WTC11 (cell line): ENCODE measurements around the gene PTPRN2. TPM values are rescaled to one million over a fixed set of nuclear protein-coding genes. Genes with fewer than 3 reads are reported as not detected.

Experiments used
- ATAC-seq: fragments of 200-7000 bp; cut with Tn5 transposase; 2 replicates; pipeline ENCODE4 v1.10.0; 2021; ENCODE audit warnings: mild to moderate bottlenecking, moderate library complexity
- CTCF ChIA-PET: fragments of 300-600 bp; sonication (Branson Sonifier 250); formaldehyde crosslinking; loops from one replicate; lab custom pipeline; 2021; ENCODE audit warnings: antibody characterized with exemption; lab: Charles Lee
- POLR2A ChIA-PET: fragments of 350-600 bp; sonication (Branson Sonifier 250); formaldehyde crosslinking; loops from one replicate; lab custom pipeline; 2021; ENCODE audit warnings: antibody characterized with exemption; lab: Charles Lee
- DNase-seq: peaks from one replicate; pipeline ENCODE4 v3.0.0; 2021; ENCODE audit warnings: low spot score
- H3K27ac Mint-ChIP-seq: 2 replicates; pipeline ENCODE4 v1.8.0; 2021; ENCODE audit warnings: mixed read lengths
- H3K27me3 Mint-ChIP-seq: 2 replicates; pipeline ENCODE4 v1.8.0; 2021; ENCODE audit warnings: low read depth, mild to moderate bottlenecking, moderate library complexity, mixed read lengths
- H3K36me3 Mint-ChIP-seq: 2 replicates; pipeline ENCODE4 v1.8.0; 2021; ENCODE audit warnings: mixed read lengths
- H3K4me1 Mint-ChIP-seq: 2 replicates; pipeline ENCODE4 v1.8.0; 2022; ENCODE audit warnings: mixed read lengths
- H3K4me3 Mint-ChIP-seq: 2 replicates; pipeline ENCODE4 v1.8.0; 2021; ENCODE audit warnings: mild to moderate bottlenecking, moderate library complexity, mixed read lengths
- H3K9me3 Mint-ChIP-seq: 2 replicates; pipeline ENCODE4 v1.8.0; 2021; ENCODE audit warnings: mixed read lengths
- AR ChIP-seq: fragments of 250-450 bp; sonication (Bioruptor Pico); IDR thresholded peaks from 2 replicates; pipeline ENCODE4 v1.9.0; 2021; ENCODE audit warnings: mild to moderate bottlenecking
- ATF2 ChIP-seq: sonication (generic); formaldehyde crosslinking; IDR thresholded peaks from 2 replicates; pipeline ENCODE4 v1.8.1; 2022; ENCODE audit warnings: low read depth, missing genetic modification reagents, borderline replicate concordance
- E2F4 ChIP-seq: sonication (generic); formaldehyde crosslinking; IDR thresholded peaks from 2 replicates; pipeline ENCODE4 v1.8.1; 2022; ENCODE audit warnings: low read depth, mild to moderate bottlenecking, moderate library complexity, missing genetic modification reagents, borderline replicate concordance
- GTF2I ChIP-seq: fragments of 250-450 bp; sonication (Bioruptor Pico); conservative IDR thresholded peaks from 2 replicates; pipeline ENCODE4 v1.4.0; 2021; ENCODE audit warnings: mild to moderate bottlenecking
- HMGA2 ChIP-seq: fragments of 250-450 bp; sonication (Bioruptor Pico); IDR thresholded peaks from 2 replicates; pipeline ENCODE4 v1.4.0; 2021; ENCODE audit warnings: mild to moderate bottlenecking, moderate library complexity
- IRF2 ChIP-seq: sonication (generic); formaldehyde crosslinking; IDR thresholded peaks from 2 replicates; pipeline ENCODE4 v1.8.0; 2022; ENCODE audit warnings: low read depth, missing genetic modification reagents, borderline replicate concordance
- NFATC4 ChIP-seq: fragments of 250-450 bp; sonication (Bioruptor Pico); IDR thresholded peaks from 2 replicates; pipeline ENCODE4 v1.9.0; 2021; ENCODE audit warnings: mild to moderate bottlenecking
- NR2C2 ChIP-seq: sonication (generic); formaldehyde crosslinking; IDR thresholded peaks from 2 replicates; pipeline ENCODE4 v1.8.0; 2022; ENCODE audit warnings: mild to moderate bottlenecking, missing genetic modification reagents
- OVOL2 ChIP-seq: fragments of 250-450 bp; sonication (Bioruptor Pico); IDR thresholded peaks from 2 replicates; pipeline ENCODE4 v1.9.0; 2021; ENCODE audit warnings: mild to moderate bottlenecking, borderline replicate concordance
- PRRX2 ChIP-seq: fragments of 250-450 bp; sonication (Bioruptor Pico); IDR thresholded peaks from 2 replicates; pipeline ENCODE4 v1.8.0; 2021; ENCODE audit warnings: mild to moderate bottlenecking
- SMAD3 ChIP-seq: sonication (generic); formaldehyde crosslinking; IDR thresholded peaks from 2 replicates; pipeline ENCODE4 v1.8.0; 2022; ENCODE audit warnings: missing genetic modification reagents, mild to moderate bottlenecking, borderline replicate concordance
- SMAD4 ChIP-seq: sonication (generic); formaldehyde crosslinking; IDR thresholded peaks from 2 replicates; pipeline ENCODE4 v1.8.0; 2022; ENCODE audit warnings: mild to moderate bottlenecking, missing genetic modification reagents
- TCF7 ChIP-seq: sonication (generic); formaldehyde crosslinking; IDR thresholded peaks from 2 replicates; pipeline ENCODE4 v1.8.0; 2022; ENCODE audit warnings: mild to moderate bottlenecking, low read depth, missing genetic modification reagents, moderate library complexity
- total RNA-seq: library from RNA; stranded (reverse); gene quantifications from 3 replicates; pipeline ENCODE4 v1.2.3, GENCODE V29; 2021
- TF ChIP-seq, protein P1 (sequence below): sonication (generic); formaldehyde crosslinking; IDR thresholded peaks from 2 replicates; pipeline ENCODE4 v1.8.0; 2022; ENCODE audit warnings: missing genetic modification reagents
- TF ChIP-seq, protein P2 (sequence below): fragments of 250-450 bp; sonication (Bioruptor Pico); IDR thresholded peaks from 2 replicates; pipeline ENCODE4 v1.9.0; 2021; ENCODE audit warnings: mild to moderate bottlenecking
- TF ChIP-seq, protein P3 (sequence below): sonication (generic); formaldehyde crosslinking; IDR thresholded peaks from 2 replicates; pipeline ENCODE4 v1.8.0; 2022; ENCODE audit warnings: mild to moderate bottlenecking, missing genetic modification reagents
- TF ChIP-seq, protein P4 (sequence below): sonication (generic); formaldehyde crosslinking; IDR thresholded peaks from 2 replicates; pipeline ENCODE4 v1.8.0; 2023; ENCODE audit warnings: mild to moderate bottlenecking, missing genetic modification reagents
- TF ChIP-seq, protein P5 (sequence below): sonication (generic); formaldehyde crosslinking; IDR thresholded peaks from 2 replicates; pipeline ENCODE4 v1.8.0; 2022; ENCODE audit warnings: mild to moderate bottlenecking, missing genetic modification reagents
- TF ChIP-seq, protein P6 (sequence below): sonication (generic); formaldehyde crosslinking; IDR thresholded peaks from 2 replicates; pipeline ENCODE4 v1.8.1; 2022; ENCODE audit warnings: mild to moderate bottlenecking, moderate library complexity, missing genetic modification reagents
- TF ChIP-seq, protein P7 (sequence below): sonication (generic); formaldehyde crosslinking; IDR thresholded peaks from 2 replicates; pipeline ENCODE4 v1.8.0; 2023; ENCODE audit warnings: missing genetic modification reagents

Gene PTPRN2
- total RNA-seq, 1 experiment from 2014 or later, result 4.7 TPM

- TF ChIP-seq, protein P1, sequence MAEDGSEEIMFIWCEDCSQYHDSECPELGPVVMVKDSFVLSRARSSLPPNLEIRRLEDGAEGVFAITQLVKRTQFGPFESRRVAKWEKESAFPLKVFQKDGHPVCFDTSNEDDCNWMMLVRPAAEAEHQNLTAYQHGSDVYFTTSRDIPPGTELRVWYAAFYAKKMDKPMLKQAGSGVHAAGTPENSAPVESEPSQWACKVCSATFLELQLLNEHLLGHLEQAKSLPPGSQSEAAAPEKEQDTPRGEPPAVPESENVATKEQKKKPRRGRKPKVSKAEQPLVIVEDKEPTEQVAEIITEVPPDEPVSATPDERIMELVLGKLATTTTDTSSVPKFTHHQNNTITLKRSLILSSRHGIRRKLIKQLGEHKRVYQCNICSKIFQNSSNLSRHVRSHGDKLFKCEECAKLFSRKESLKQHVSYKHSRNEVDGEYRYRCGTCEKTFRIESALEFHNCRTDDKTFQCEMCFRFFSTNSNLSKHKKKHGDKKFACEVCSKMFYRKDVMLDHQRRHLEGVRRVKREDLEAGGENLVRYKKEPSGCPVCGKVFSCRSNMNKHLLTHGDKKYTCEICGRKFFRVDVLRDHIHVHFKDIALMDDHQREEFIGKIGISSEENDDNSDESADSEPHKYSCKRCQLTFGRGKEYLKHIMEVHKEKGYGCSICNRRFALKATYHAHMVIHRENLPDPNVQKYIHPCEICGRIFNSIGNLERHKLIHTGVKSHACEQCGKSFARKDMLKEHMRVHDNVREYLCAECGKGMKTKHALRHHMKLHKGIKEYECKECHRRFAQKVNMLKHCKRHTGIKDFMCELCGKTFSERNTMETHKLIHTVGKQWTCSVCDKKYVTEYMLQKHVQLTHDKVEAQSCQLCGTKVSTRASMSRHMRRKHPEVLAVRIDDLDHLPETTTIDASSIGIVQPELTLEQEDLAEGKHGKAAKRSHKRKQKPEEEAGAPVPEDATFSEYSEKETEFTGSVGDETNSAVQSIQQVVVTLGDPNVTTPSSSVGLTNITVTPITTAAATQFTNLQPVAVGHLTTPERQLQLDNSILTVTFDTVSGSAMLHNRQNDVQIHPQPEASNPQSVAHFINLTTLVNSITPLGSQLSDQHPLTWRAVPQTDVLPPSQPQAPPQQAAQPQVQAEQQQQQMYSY (CRISPR knock-in tag), result no peak
- TF ChIP-seq NR2C2 (CRISPR knock-in tag) (no peak), AR (CRISPR knock-in tag) (no peak)
Observed at GRCh38 chr7:157514306-157514705, 1073.3 kb downstream of the PTPRN2 start (continued).

GRCh38 chr7:157513682-157514081 lies 1073.9 kb downstream of the PTPRN2 start:
- peaks cover 4% of the 10 kb centered on the region; the same call in 1 of the 2 replicates for H3K4me1 Mint-ChIP-seq
- ATAC-seq, result no peak
- peaks cover 42% of the 10 kb centered on the region for H3K27me3 Mint-ChIP-seq
- no peak overlapping the region for H3K27ac Mint-ChIP-seq
- DNase-seq, result no peak
- ChIA-PET POLR2A (no interaction called here), CTCF (no interaction called here)
- H3K36me3 Mint-ChIP-seq, result 0 out of 2 replicates have a peak, but pooled peaks cover 2% of the 10 kb centered on the region
- peaks cover 7% of the 10 kb centered on the region for H3K9me3 Mint-ChIP-seq
- H3K4me3 Mint-ChIP-seq, result no peak overlapping the region
- TF ChIP-seq, protein P2, sequence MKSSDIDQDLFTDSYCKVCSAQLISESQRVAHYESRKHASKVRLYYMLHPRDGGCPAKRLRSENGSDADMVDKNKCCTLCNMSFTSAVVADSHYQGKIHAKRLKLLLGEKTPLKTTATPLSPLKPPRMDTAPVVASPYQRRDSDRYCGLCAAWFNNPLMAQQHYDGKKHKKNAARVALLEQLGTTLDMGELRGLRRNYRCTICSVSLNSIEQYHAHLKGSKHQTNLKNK (CRISPR knock-in tag), result no peak
- TF ChIP-seq, protein P3, sequence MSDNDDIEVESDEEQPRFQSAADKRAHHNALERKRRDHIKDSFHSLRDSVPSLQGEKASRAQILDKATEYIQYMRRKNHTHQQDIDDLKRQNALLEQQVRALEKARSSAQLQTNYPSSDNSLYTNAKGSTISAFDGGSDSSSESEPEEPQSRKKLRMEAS (CRISPR knock-in tag), result no peak
- TF ChIP-seq SMAD3 (CRISPR knock-in tag) (no peak), PRRX2 (no peak), NFATC4 (no peak), IRF2 (no peak), SMAD4 (CRISPR knock-in tag) (no peak), NR2C2 (CRISPR knock-in tag) (no peak), E2F4 (CRISPR knock-in tag) (no peak), ATF2 (CRISPR knock-in tag) (no peak), TCF7 (no peak), OVOL2 (CRISPR knock-in tag) (no peak), GTF2I (CRISPR knock-in tag) (no peak), HMGA2 (no peak)
- TF ChIP-seq, protein P4, sequence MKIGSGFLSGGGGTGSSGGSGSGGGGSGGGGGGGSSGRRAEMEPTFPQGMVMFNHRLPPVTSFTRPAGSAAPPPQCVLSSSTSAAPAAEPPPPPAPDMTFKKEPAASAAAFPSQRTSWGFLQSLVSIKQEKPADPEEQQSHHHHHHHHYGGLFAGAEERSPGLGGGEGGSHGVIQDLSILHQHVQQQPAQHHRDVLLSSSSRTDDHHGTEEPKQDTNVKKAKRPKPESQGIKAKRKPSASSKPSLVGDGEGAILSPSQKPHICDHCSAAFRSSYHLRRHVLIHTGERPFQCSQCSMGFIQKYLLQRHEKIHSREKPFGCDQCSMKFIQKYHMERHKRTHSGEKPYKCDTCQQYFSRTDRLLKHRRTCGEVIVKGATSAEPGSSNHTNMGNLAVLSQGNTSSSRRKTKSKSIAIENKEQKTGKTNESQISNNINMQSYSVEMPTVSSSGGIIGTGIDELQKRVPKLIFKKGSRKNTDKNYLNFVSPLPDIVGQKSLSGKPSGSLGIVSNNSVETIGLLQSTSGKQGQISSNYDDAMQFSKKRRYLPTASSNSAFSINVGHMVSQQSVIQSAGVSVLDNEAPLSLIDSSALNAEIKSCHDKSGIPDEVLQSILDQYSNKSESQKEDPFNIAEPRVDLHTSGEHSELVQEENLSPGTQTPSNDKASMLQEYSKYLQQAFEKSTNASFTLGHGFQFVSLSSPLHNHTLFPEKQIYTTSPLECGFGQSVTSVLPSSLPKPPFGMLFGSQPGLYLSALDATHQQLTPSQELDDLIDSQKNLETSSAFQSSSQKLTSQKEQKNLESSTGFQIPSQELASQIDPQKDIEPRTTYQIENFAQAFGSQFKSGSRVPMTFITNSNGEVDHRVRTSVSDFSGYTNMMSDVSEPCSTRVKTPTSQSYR (CRISPR knock-in tag), result no peak
- TF ChIP-seq, protein P5, sequence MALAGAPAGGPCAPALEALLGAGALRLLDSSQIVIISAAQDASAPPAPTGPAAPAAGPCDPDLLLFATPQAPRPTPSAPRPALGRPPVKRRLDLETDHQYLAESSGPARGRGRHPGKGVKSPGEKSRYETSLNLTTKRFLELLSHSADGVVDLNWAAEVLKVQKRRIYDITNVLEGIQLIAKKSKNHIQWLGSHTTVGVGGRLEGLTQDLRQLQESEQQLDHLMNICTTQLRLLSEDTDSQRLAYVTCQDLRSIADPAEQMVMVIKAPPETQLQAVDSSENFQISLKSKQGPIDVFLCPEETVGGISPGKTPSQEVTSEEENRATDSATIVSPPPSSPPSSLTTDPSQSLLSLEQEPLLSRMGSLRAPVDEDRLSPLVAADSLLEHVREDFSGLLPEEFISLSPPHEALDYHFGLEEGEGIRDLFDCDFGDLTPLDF, result no peak
- TF ChIP-seq, protein P6, sequence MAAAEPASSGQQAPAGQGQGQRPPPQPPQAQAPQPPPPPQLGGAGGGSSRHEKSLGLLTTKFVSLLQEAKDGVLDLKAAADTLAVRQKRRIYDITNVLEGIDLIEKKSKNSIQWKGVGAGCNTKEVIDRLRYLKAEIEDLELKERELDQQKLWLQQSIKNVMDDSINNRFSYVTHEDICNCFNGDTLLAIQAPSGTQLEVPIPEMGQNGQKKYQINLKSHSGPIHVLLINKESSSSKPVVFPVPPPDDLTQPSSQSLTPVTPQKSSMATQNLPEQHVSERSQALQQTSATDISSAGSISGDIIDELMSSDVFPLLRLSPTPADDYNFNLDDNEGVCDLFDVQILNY (CRISPR knock-in tag), result no peak
- TF ChIP-seq, protein P7, sequence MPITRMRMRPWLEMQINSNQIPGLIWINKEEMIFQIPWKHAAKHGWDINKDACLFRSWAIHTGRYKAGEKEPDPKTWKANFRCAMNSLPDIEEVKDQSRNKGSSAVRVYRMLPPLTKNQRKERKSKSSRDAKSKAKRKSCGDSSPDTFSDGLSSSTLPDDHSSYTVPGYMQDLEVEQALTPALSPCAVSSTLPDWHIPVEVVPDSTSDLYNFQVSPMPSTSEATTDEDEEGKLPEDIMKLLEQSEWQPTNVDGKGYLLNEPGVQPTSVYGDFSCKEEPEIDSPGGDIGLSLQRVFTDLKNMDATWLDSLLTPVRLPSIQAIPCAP (CRISPR knock-in tag), result no peak
